PC-9 (cell line): ENCODE results near the gene PHF21A. TPM values are rescaled to one million over a fixed set of nuclear protein-coding genes. Genes with fewer than 3 reads are reported as not detected.

Experiments used
- BruUV-seq: library from RNA; stranded (reverse); fragments of 400-500 nt; replicated peaks from 2 replicates; lab custom pipeline; 2021; lab: Mats Ljungman, UMichigan
- CTCF ChIA-PET: fragments of 300-600 bp; sonication (Branson Sonifier 250); formaldehyde crosslinking; loops from one replicate; lab custom pipeline; 2022; ENCODE audit warnings: antibody characterized with exemption; lab: Charles Lee
- POLR2A ChIA-PET: fragments of 300-600 bp; sonication (Branson Sonifier 250); formaldehyde crosslinking; loops from one replicate; lab custom pipeline; 2022; ENCODE audit warnings: antibody characterized with exemption; ENCODE audit not compliant: unreplicated experiment; lab: Charles Lee
- DNase-seq, 2 experiments: peaks; one replicate each; pipeline versions ENCODE4 v3.0.0 to v3.0.0-alpha.2; 2015 to 2022; ENCODE audit warnings: mixed read lengths in 1 of 2
- H2AFZ ChIP-seq: fragments of 200-600 bp; sonication (generic); 2 replicates; pipeline ENCODE4 v1.8.1; 2017; ENCODE audit warnings: antibody characterized with exemption
- H3F3A ChIP-seq: fragments of 200-600 bp; sonication (generic); 2 replicates; pipeline ENCODE4 v1.8.1; 2017; ENCODE audit warnings: antibody characterized with exemption, mild to moderate bottlenecking, low read depth; ENCODE audit not compliant: insufficient read depth
- H3K27ac ChIP-seq: fragments of 200-600 bp; sonication (generic); 2 replicates; pipeline ENCODE4 v1.6.1; 2016; ENCODE audit warnings: mixed run types
- H3K27me3 ChIP-seq: fragments of 200-600 bp; sonication (generic); 2 replicates; pipeline ENCODE4 v1.6.1; 2016; ENCODE audit warnings: low read depth, mixed run types; ENCODE audit not compliant: insufficient read depth
- H3K36me3 ChIP-seq: fragments of 200-600 bp; sonication (generic); 2 replicates; pipeline ENCODE4 v1.6.1; 2016; ENCODE audit warnings: low read depth, mixed run types
- H3K4me1 ChIP-seq: fragments of 200-600 bp; sonication (generic); replicated peaks from 2 replicates; pipeline ENCODE4 v1.6.1; 2016; ENCODE audit warnings: mixed run types; ENCODE audit not compliant: insufficient read depth
- H3K4me2 ChIP-seq: fragments of 200-600 bp; sonication (generic); 2 replicates; pipeline ENCODE4 v1.6.1; 2017; ENCODE audit warnings: mixed run types
- H3K4me3 ChIP-seq: fragments of 200-600 bp; sonication (generic); 2 replicates; pipeline ENCODE4 v1.6.1; 2016; ENCODE audit warnings: mixed run types
- H3K79me2 ChIP-seq: fragments of 200-600 bp; sonication (generic); 2 replicates; pipeline ENCODE4 v1.6.1; 2017; ENCODE audit warnings: low read depth, mixed run types
- H3K9me2 ChIP-seq: fragments of 200-600 bp; sonication (generic); 2 replicates; pipeline ENCODE4 v1.8.1; 2017; ENCODE audit warnings: mild to moderate bottlenecking; ENCODE audit not compliant: insufficient read depth
- H3K9me3 ChIP-seq: fragments of 200-600 bp; sonication (generic); 2 replicates; pipeline ENCODE4 v1.8.1; 2016; ENCODE audit warnings: low read depth; ENCODE audit not compliant: insufficient read depth
- H4K20me1 ChIP-seq: fragments of 200-600 bp; sonication (generic); 2 replicates; pipeline ENCODE4 v1.8.1; 2017; ENCODE audit not compliant: insufficient read depth
- EZH2 ChIP-seq: fragments of 200-600 bp; sonication (generic); IDR thresholded peaks from 2 replicates; pipeline ENCODE4 v1.8.0; 2017; ENCODE audit warnings: antibody characterized with exemption, low read depth
- intact Hi-C: fragments of 100-400 bp; cut with micrococcal nuclease; formaldehyde crosslinking; loops from one replicate; pipeline ENCODE4 v1.10.0; 2022; ENCODE audit not compliant: unreplicated experiment
- total RNA-seq: library from RNA; stranded (reverse); gene quantifications from 2 replicates; pipeline ENCODE4 v1.2.3, GENCODE V29; 2021
- TF ChIP-seq, protein P1 (sequence below): fragments of 200-600 bp; sonication (generic); conservative IDR thresholded peaks from 2 replicates; pipeline ENCODE4 v1.6.1; 2017; ENCODE audit warnings: mixed run types, antibody characterized with exemption, mild to moderate bottlenecking, moderate library complexity

Gene PHF21A
- total RNA-seq, 1 experiment from 2014 or later, result 54.3 TPM

DNA sequence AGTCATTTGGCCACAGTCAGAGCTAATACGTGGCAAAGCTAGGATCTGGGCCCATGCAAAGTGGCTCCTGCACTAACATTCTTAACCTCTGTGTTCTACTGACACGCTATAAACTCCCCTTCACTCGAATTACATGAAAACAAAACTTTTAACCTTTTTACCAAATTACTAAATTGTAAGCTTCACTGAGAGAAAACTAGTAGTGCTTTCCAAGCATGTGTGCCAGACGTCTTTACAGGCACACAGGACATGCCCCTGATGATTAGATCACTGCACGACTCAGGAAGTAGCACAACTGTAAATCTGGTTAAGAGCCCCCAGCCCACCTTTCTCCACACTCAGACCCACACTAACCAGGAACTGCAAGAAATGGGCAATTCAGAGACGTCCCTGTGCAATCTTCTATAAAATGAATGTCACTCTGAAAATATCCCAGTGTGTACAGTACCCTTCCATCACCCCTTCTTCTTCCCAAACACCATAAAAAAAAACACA is 16.1 kb downstream of the PHF21A start:
- H3K9me3 ChIP-seq, result no peaks in the 10 kb centered on the region
- no peaks in the 10 kb centered on the region for H3K27me3 ChIP-seq
- POLR2A ChIA-PET, result interaction anchor here (0.5 to 0.6 kb wide), 2 partner anchors 9 to 20 kb away, joined by 3 read pairs; no protein-coding TSS in a partner anchor
- no peaks in the 10 kb centered on the region for H3K36me3 ChIP-seq
- H3K79me2 ChIP-seq, result peaks cover 5% of the 10 kb centered on the region; the same call in 1 of the 2 replicates
- H3K4me1 ChIP-seq, result no peaks in the 10 kb centered on the region
- TF ChIP-seq, protein P1, sequence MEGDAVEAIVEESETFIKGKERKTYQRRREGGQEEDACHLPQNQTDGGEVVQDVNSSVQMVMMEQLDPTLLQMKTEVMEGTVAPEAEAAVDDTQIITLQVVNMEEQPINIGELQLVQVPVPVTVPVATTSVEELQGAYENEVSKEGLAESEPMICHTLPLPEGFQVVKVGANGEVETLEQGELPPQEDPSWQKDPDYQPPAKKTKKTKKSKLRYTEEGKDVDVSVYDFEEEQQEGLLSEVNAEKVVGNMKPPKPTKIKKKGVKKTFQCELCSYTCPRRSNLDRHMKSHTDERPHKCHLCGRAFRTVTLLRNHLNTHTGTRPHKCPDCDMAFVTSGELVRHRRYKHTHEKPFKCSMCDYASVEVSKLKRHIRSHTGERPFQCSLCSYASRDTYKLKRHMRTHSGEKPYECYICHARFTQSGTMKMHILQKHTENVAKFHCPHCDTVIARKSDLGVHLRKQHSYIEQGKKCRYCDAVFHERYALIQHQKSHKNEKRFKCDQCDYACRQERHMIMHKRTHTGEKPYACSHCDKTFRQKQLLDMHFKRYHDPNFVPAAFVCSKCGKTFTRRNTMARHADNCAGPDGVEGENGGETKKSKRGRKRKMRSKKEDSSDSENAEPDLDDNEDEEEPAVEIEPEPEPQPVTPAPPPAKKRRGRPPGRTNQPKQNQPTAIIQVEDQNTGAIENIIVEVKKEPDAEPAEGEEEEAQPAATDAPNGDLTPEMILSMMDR, result no peak
- TF ChIP-seq EZH2, result no peak
- intact Hi-C loops, result no loop called here
- H3K27ac ChIP-seq, result no peak overlapping the region
- H3F3A ChIP-seq, result no peaks in the 10 kb centered on the region
- no peak overlapping the region for H3K4me3 ChIP-seq
- peaks cover 17% of the 10 kb centered on the region for H4K20me1 ChIP-seq
- DNase-seq, result no peak
- no TSS peak for BruUV-seq
- H3K9me2 ChIP-seq, result no peaks in the 10 kb centered on the region
- H2AFZ ChIP-seq, result no peak overlapping the region
- CTCF ChIA-PET, result interaction anchor here (0.5 to 0.6 kb wide), 2 partner anchors 15 to 113 kb away, joined by 3 to 6 read pairs; no protein-coding TSS in a partner anchor
- no peak overlapping the region for H3K4me2 ChIP-seq

DNA sequence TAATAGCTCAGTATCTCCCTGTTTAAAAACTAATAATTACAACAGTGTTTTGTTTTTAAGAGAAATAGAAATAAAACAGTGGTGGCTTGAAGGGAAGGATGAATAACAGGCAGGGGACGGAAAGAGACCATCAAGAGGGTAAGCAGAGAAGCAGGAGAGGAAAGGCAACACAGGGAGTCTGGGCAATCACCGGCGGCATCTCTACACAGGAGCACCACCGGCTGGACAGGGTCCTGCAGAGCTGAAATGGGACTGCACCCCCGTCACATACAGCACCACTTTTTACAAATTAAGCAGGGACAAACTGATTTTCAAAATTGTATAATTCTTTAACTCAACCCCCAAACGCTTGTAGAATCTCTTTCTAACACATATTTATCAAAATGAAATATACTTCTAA is 18.4 kb downstream of the PHF21A start:
- Histone ChIP-seq H3K4me3 (no peak overlapping the region), H3K79me2 (no peaks in the 10 kb centered on the region), H3K9me2 (no peaks in the 10 kb centered on the region), H4K20me1 (peaks cover 17% of the 10 kb centered on the region), H3K4me1 (no peaks in the 10 kb centered on the region), H3K36me3 (no peaks in the 10 kb centered on the region), H3F3A (no peaks in the 10 kb centered on the region), H3K27me3 (no peaks in the 10 kb centered on the region), H3K9me3 (no peaks in the 10 kb centered on the region), H3K4me2 (no peak overlapping the region), H2AFZ (no peak overlapping the region), H3K27ac (no peak overlapping the region)
- POLR2A ChIA-PET, result interaction anchor here (0.7 kb wide), 1 partner anchor 96 kb away, joined by 3 read pairs; no protein-coding TSS in a partner anchor
- intact Hi-C loops, result no loop called here
- BruUV-seq, result no TSS peak
- no peak for TF ChIP-seq EZH2
- DNase-seq, result no peak
- CTCF ChIA-PET, result interaction anchor here (0.6 kb wide), 1 partner anchor 25 kb away, joined by 3 read pairs; no protein-coding TSS in a partner anchor

DNA sequence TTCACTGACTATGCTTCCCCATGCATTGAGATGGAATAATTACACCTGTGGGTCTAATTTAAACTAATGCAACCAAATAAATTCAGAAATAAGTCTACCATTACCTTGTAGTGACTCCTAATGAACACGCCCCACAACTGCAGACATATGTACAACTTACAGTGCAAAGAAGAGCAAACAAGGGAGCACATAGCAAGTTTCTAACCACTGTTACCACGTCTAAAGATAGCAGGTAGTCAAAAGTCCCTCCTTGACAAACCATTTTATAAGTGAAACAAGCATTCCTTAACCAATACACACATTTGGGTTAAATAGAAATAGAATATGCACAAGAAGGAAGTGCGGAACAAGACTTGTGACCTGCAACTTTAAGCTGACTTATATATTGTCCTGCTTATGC is 20.6 kb downstream of the PHF21A start:
- no peak overlapping the region for H2AFZ ChIP-seq
- H3K4me2 ChIP-seq, result no peak overlapping the region
- intact Hi-C loops, result no loop called here
- no peaks in the 10 kb centered on the region for H3K9me2 ChIP-seq
- H3K4me1 ChIP-seq, result no peaks in the 10 kb centered on the region
- ChIA-PET CTCF (no interaction called here), POLR2A (no interaction called here)
- no TSS peak for BruUV-seq
- no peaks in the 10 kb centered on the region for H3F3A ChIP-seq
- H4K20me1 ChIP-seq, result peaks cover 4% of the 10 kb centered on the region
- H3K27ac ChIP-seq, result no peak overlapping the region
- no peaks in the 10 kb centered on the region for H3K36me3 ChIP-seq
- H3K27me3 ChIP-seq, result no peaks in the 10 kb centered on the region
- 0 out of 2 replicates have a peak, but pooled peaks cover 3% of the 10 kb centered on the region for H3K79me2 ChIP-seq
- no peak overlapping the region for H3K4me3 ChIP-seq
- TF ChIP-seq EZH2, result no peak
- TF ChIP-seq, protein P1, result no peak
- no peaks in the 10 kb centered on the region for H3K9me3 ChIP-seq
- no peak for DNase-seq
